Bone marrow (tissue), 2 donors: ENCODE results near the gene SPTLC2.

ENCODE experiments used
- DNase-seq, 2 donors: peaks; one replicate each; lab custom pipeline; 2025; lab: John Stamatoyannopoulos, UW

The SPTLC2 gene

GRCh38 chr14:77503138-77503537 lies 113.3 kb downstream of the SPTLC2 start:
- DNase-seq: no peak

GRCh38 chr14:77502109-77502782 lies 114.2 kb downstream of the SPTLC2 start:
- DNase-seq: no peak

- no peak for DNase-seq
These were observed 117.4 kb downstream of the SPTLC2 start for GRCh38 chr14:77498984-77499527.

GRCh38 chr14:77498120-77498979 lies 118.1 kb downstream of the SPTLC2 start, which contains the start of gene ISM2:
Gene ISM2, minus strand, starts transcription at chr14:77498816. Its CDS starts 23 bp downstream, at chr14:77498793.
- no peak for DNase-seq

- DNase-seq: no peak
These were observed 121.1 kb downstream of the SPTLC2 start for GRCh38 chr14:77495334-77495733.

- DNase-seq: no peak
These were observed 125.4 kb downstream of the SPTLC2 start for GRCh38 chr14:77491056-77491455.

GRCh38 chr14:77490347-77490986 lies 126.0 kb downstream of the SPTLC2 start:
- no peak for DNase-seq

GRCh38 chr14:77489041-77489440 lies 127.4 kb downstream of the SPTLC2 start:
- DNase-seq: no peak

- DNase-seq: no peak
These were observed 127.9 kb downstream of the SPTLC2 start for GRCh38 chr14:77488558-77488957.

GRCh38 chr14:77485901-77486678 lies 130.3 kb downstream of the SPTLC2 start:
- no peak for DNase-seq

GRCh38 chr14:77485256-77485655 lies 131.2 kb downstream of the SPTLC2 start:
- DNase-seq: no peak

GRCh38 chr14:77482422-77482821 lies 134.0 kb downstream of the SPTLC2 start:
- no peak for DNase-seq

GRCh38 chr14:77478796-77479195 lies 137.6 kb downstream of the SPTLC2 start:
- no peak for DNase-seq

- DNase-seq: no peak
These were observed 138.4 kb downstream of the SPTLC2 start for GRCh38 chr14:77478029-77478428.

GRCh38 chr14:77475432-77476115 lies 140.9 kb downstream of the SPTLC2 start:
- no peak for DNase-seq

- DNase-seq: no peak
These were observed 141.8 kb downstream of the SPTLC2 start for GRCh38 chr14:77474479-77475177.

- no peak for DNase-seq
These were observed 142.5 kb downstream of the SPTLC2 start for GRCh38 chr14:77473921-77474320.

GRCh38 chr14:77470224-77470870 lies 146.1 kb downstream of the SPTLC2 start:
- no peak for DNase-seq

GRCh38 chr14:77469539-77469938 lies 146.9 kb downstream of the SPTLC2 start:
- DNase-seq: no peak

GRCh38 chr14:77469067-77469505 lies 147.4 kb downstream of the SPTLC2 start:
- DNase-seq: no peak
